B cell (primary cell): Measurements from ENCODE around the gene ZNF805. TPM values are rescaled to one million over a fixed set of nuclear protein-coding genes. Genes with fewer than 3 reads are reported as not detected.

Experiments
- ATAC-seq: fragments of 200-7000 bp; cut with Tn5 transposase; one replicate; pipeline ENCODE4 v1.10.0; 2021; ENCODE audit warnings: low read depth, mild to moderate bottlenecking, moderate number of reproducible peaks, moderate library complexity
- CTCF ChIA-PET: fragments of 350-600 bp; sonication (Branson Sonifier 250); formaldehyde crosslinking; loops from one replicate; lab custom pipeline; 2021; ENCODE audit warnings: antibody characterized with exemption, inconsistent platforms; lab: Charles Lee
- POLR2A ChIA-PET: fragments of 350-600 bp; sonication (Branson Sonifier 250); formaldehyde crosslinking; loops from one replicate; lab custom pipeline; 2021; ENCODE audit warnings: antibody characterized with exemption; lab: Charles Lee
- DNase-seq: peaks from one replicate; pipeline ENCODE4 v3.0.0; 2013
- H2AFZ ChIP-seq: 2 replicates; pipeline ENCODE4 v1.6.1; 2012; ENCODE audit warnings: mild to moderate bottlenecking, low read depth, low read length; ENCODE audit not compliant: insufficient read depth, poor library complexity, severe bottlenecking
- H3K27ac ChIP-seq, 2 donors: 1 replicate in 1 of 2; 2 replicates in 1 of 2; pipeline ENCODE4 v1.5.1; 2012 to 2013; ENCODE audit warnings: low read length in 2 of 2, mild to moderate bottlenecking in 2 of 2, moderate library complexity in 1 of 2
- H3K27me3 ChIP-seq, 4 experiments: fragments of 200-600 bp in 1 of 4; sonication (generic) in 1 of 4; replicated peaks in 1 of 4; 1 replicate in 2 of 4; 2 replicates in 2 of 4; pipeline versions ENCODE4 v1.6.1 to v1.7.0; 2013 to 2016; ENCODE audit warnings: low read length in 3 of 4, mild to moderate bottlenecking in 2 of 4, mixed read lengths in 1 of 4, moderate library complexity in 1 of 4; ENCODE audit not compliant: insufficient read depth in 4 of 4, control insufficient read depth in 3 of 4; ENCODE audit errors: control extremely low read depth in 1 of 4
- H3K36me3 ChIP-seq, 2 experiments: replicated peaks in 1 of 2; 1 replicate in 1 of 2; 2 replicates in 1 of 2; pipeline versions ENCODE4 v1.6.1 to v1.7.1; 2013; ENCODE audit warnings: low read length in 1 of 2; ENCODE audit not compliant: insufficient read depth in 2 of 2, control insufficient read depth in 1 of 2; ENCODE audit errors: control extremely low read depth in 1 of 2, extremely low read depth in 1 of 2
- H3K4me1 ChIP-seq, 2 donors: fragments of 200-600 bp in 1 of 2; sonication (generic) in 1 of 2; 1 replicate in 1 of 2; 2 replicates in 1 of 2; pipeline versions ENCODE4 v1.5.1 to v1.6.1; 2013 to 2017; ENCODE audit warnings: low read length in 2 of 2; ENCODE audit not compliant: control insufficient read depth in 2 of 2, insufficient read depth in 2 of 2
- H3K4me2 ChIP-seq: replicated peaks from 2 replicates; pipeline ENCODE3; 2012; ENCODE audit warnings: mild to moderate bottlenecking, low read depth, low read length; ENCODE audit not compliant: poor library complexity, severe bottlenecking
- H3K4me3 ChIP-seq, 5 experiments: fragments of 200-600 bp in 1 of 5; sonication (generic) in 1 of 5; 1 replicate in 3 of 5; 2 replicates in 2 of 5; pipeline versions ENCODE4 v1.5.1 to v1.7.0; 2011 to 2016; ENCODE audit warnings: low read length in 4 of 5, mild to moderate bottlenecking in 4 of 5, low read depth in 2 of 5, control low read depth in 1 of 5, moderate library complexity in 1 of 5; ENCODE audit not compliant: insufficient read depth in 1 of 5; ENCODE audit errors: control extremely low read depth in 1 of 5, extremely low read depth in 1 of 5
- H3K79me2 ChIP-seq: fragments of 200-600 bp; sonication (generic); one replicate; pipeline ENCODE4 v1.6.0; 2016; ENCODE audit warnings: low read length; ENCODE audit not compliant: control insufficient read depth, insufficient read depth
- H3K9ac ChIP-seq: fragments of 200-600 bp; sonication (generic); 2 replicates; pipeline ENCODE4 v1.6.1; 2017; ENCODE audit warnings: mild to moderate bottlenecking, low read length, moderate library complexity
- H3K9me3 ChIP-seq, 3 donors: one replicate each; pipeline versions ENCODE4 v1.6.1 to v1.7.1; 2013; ENCODE audit warnings: low read length in 2 of 3; ENCODE audit not compliant: control insufficient read depth in 2 of 3, insufficient read depth in 1 of 3; ENCODE audit errors: control extremely low read depth in 1 of 3
- H4K20me1 ChIP-seq: 2 replicates; pipeline ENCODE4 v1.6.0; 2012; ENCODE audit warnings: mild to moderate bottlenecking, low read length; ENCODE audit not compliant: insufficient read depth, control insufficient read depth, poor library complexity, severe bottlenecking
- H3K27ac Mint-ChIP-seq: one replicate; pipeline ENCODE4 v1.8.0; 2021; ENCODE audit warnings: mixed read lengths
- H3K27me3 Mint-ChIP-seq: one replicate; pipeline ENCODE4 v1.8.0; 2021; ENCODE audit warnings: mixed read lengths
- H3K4me1 Mint-ChIP-seq: one replicate; pipeline ENCODE4 v1.8.0; 2021; ENCODE audit warnings: mixed read lengths
- H3K4me3 Mint-ChIP-seq: one replicate; pipeline ENCODE4 v1.8.0; 2021; ENCODE audit warnings: mixed read lengths
- H3K9me3 Mint-ChIP-seq: one replicate; pipeline ENCODE4 v1.8.0; 2022; ENCODE audit warnings: mixed read lengths; ENCODE audit not compliant: insufficient read depth
- EZH2 ChIP-seq: IDR thresholded peaks from 2 replicates; pipeline ENCODE4 v1.6.1; 2012; ENCODE audit warnings: borderline replicate concordance, low read depth, mild to moderate bottlenecking, moderate library complexity, low read length; ENCODE audit not compliant: insufficient read depth, poor library complexity, severe bottlenecking
- WGBS: methylation state at CpG from one replicate; pipeline ENCODE4 v1.1.5; 2013; ENCODE audit warnings: missing lambda C conversion rate; ENCODE audit not compliant: insufficient coverage; 5-methylcytosine and 5-hydroxymethylcytosine counted together
- intact Hi-C: fragments of 100-400 bp; cut with micrococcal nuclease; formaldehyde crosslinking; loops from one replicate; pipeline ENCODE4 v1.10.0; 2022
- polyA plus RNA-seq: library from polyadenylated mRNA; depleted of rRNA; stranded (reverse); fragments of >200 nt; gene quantifications from 2 replicates; pipeline ENCODE4 v1.2.3, GENCODE V29; 2012
- total RNA-seq, 2 donors: library from RNA; stranded (reverse); fragments of 120-200 nt in 1 of 2; gene quantifications; 1 replicate in 1 of 2; 2 replicates in 1 of 2; pipeline versions ENCODE4 v1.2.3 to v1.2.4, GENCODE V29; 2013 to 2022
- TF ChIP-seq, protein P1 (sequence below): fragments of 200-600 bp; IDR thresholded peaks from one replicate; pipeline ENCODE4 v1.8.0; 2022; ENCODE audit warnings: antibody characterized with exemption, mild to moderate bottlenecking

The ZNF805 gene
- total and polyA plus RNA-seq, 2 donors (not counting 1 experiment from before 2014, with no cell fraction given): 1.9 to 20.0 TPM

DNA sequence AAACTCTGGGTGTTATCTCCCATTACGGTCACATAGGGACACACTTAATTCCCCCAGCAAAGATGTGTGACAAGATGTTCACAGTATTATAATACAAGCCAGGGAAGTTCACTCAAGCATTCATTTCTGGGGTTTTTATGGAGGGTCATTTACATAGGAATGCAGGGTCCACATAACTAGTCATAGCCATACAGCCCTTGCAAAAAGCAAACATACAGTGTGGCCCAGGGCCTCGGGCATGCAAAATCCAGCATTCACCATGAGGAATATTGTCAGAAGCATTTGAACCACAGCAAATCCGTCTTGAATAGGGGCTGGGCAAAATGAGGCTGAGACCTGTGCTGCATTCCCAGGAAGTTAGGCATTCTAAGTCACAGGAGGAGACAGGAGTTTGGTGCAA is 26.9 kb downstream of the ZNF805 start:
- ChIA-PET POLR2A (no interaction called here), CTCF (no interaction called here)
- Histone ChIP-seq H3K36me3 (peaks cover 0 to 3% of the 10 kb centered on the region in 2 experiments), H4K20me1 (no peaks in the 10 kb centered on the region), H3K9ac (no peak overlapping the region), H3K9me3 (no peaks in the 10 kb centered on the region), H2AFZ (no peak overlapping the region), H3K27ac (no peak overlapping the region), H3K4me1 (peaks cover 0 to 20% of the 10 kb centered on the region in 2 donors), H3K27me3 (no peaks in the 10 kb centered on the region), H3K4me3 (no peak overlapping the region), H3K79me2 (no peaks in the 10 kb centered on the region), H3K4me2 (no peak overlapping the region)
- no peak overlapping the region for H3K4me3 Mint-ChIP-seq
- H3K4me1 Mint-ChIP-seq: peaks cover 24% of the 10 kb centered on the region
- intact Hi-C loops: no loop called here
- ATAC-seq (no peak), DNase-seq (no peak)
- peaks cover 2% of the 10 kb centered on the region for H3K9me3 Mint-ChIP-seq
- WGBS: 83% methylated on average over 2 of the region's 3 CpGs
- no peaks in the 10 kb centered on the region for H3K27me3 Mint-ChIP-seq
- no peak overlapping the region for H3K27ac Mint-ChIP-seq
- TF ChIP-seq EZH2: no peak
- TF ChIP-seq, protein P1, sequence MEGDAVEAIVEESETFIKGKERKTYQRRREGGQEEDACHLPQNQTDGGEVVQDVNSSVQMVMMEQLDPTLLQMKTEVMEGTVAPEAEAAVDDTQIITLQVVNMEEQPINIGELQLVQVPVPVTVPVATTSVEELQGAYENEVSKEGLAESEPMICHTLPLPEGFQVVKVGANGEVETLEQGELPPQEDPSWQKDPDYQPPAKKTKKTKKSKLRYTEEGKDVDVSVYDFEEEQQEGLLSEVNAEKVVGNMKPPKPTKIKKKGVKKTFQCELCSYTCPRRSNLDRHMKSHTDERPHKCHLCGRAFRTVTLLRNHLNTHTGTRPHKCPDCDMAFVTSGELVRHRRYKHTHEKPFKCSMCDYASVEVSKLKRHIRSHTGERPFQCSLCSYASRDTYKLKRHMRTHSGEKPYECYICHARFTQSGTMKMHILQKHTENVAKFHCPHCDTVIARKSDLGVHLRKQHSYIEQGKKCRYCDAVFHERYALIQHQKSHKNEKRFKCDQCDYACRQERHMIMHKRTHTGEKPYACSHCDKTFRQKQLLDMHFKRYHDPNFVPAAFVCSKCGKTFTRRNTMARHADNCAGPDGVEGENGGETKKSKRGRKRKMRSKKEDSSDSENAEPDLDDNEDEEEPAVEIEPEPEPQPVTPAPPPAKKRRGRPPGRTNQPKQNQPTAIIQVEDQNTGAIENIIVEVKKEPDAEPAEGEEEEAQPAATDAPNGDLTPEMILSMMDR: no peak

DNA sequence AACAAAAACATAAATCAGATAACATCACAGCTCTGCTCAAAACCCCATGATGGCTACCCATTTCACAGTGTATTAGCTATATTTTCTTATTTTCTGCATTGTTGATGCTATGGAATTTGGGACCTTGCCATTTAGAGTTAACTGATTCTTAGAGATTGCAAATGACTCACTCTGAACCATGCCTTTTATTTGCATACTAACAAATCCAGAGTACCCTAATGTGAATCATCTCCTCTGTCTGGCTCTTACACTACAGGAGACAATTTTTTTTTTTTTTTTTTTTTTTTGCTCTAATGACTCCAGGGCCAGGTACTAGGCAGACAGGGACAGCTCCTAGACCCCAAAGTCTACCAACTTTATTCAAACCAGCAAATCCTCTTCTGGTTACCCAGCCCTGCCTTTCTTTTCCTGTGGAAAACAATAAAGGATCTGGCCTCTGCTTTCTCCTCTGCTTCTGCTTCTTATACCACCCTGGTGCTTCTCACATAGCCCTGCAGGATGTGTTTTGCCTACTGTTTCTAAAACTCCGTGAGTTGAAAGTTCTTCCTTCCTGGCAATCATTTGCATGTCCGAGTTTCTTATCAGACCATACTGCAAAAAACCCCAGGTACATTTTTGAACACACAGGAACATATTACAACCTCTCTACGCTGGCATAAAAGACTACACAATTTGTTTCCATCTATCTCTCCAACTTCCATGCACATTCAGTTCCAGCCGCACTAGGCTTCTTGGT is 29.3 kb downstream of the ZNF805 start:
- peak overlapping the region; percentile 5 for H2AFZ ChIP-seq
- CTCF ChIA-PET: no interaction called here
- DNase-seq (peak; percentile 49), ATAC-seq (peak; percentile 65)
- Mint-ChIP-seq H3K4me1 (peaks cover 28% of the 10 kb centered on the region), H3K4me3 (peak overlapping the region; percentile 68), H3K27ac (peak overlapping the region; percentile 78), H3K27me3 (no peaks in the 10 kb centered on the region), H3K9me3 (peaks cover 2% of the 10 kb centered on the region)
- peak overlapping the region; percentile 27 for H3K9ac ChIP-seq
- intact Hi-C loops: no loop called here
- POLR2A ChIA-PET: interaction anchor here (0.7 kb wide), 1 partner anchor 881 kb away, joined by 3 read pairs; the partner anchor contains the start of gene ZNF329
- no peaks in the 10 kb centered on the region for H3K27me3 ChIP-seq
- peak overlapping the region; percentile 38 for H3K4me2 ChIP-seq
- no peaks in the 10 kb centered on the region for H3K9me3 ChIP-seq
- peaks cover 0 to 20% of the 10 kb centered on the region in 2 donors for H3K4me1 ChIP-seq
- H3K27ac ChIP-seq: peak overlapping the region in 1 of 2 donors; percentile 70
- no peaks in the 10 kb centered on the region for H3K79me2 ChIP-seq
- H3K4me3 ChIP-seq: peak overlapping the region in 1 of 5 experiments; percentile 22
- no peaks in the 10 kb centered on the region for H4K20me1 ChIP-seq
- TF ChIP-seq, protein P1: no peak
- no peak for TF ChIP-seq EZH2
- peaks cover 3 to 6% of the 10 kb centered on the region in 2 experiments for H3K36me3 ChIP-seq
- WGBS: 41% methylated on average over 3 of the region's 4 CpGs
